Omental fat pad (tissue), 4 donors: ENCODE measurements around the gene CDK14. TPM values are rescaled to one million over a fixed set of nuclear protein-coding genes. Genes with fewer than 3 reads are reported as not detected.
"Not testable (repeated sequence)": the region's sequence is repeated elsewhere in the genome, so short reads cannot be mapped to it uniquely, and the experiment has no call there.

ENCODE experiments used
- ATAC-seq: fragments of 150-250 bp; one replicate; pipeline ENCODE4 v1.9.1; 2016; ENCODE audit warnings: mild to moderate bottlenecking, moderate library complexity; ENCODE audit not compliant: low FRiP score
- DNase-seq: peaks from one replicate; pipeline ENCODE4 v3.0.0-alpha.2; 2019; ENCODE audit warnings: low spot score
- CTCF ChIP-seq, 3 donors: fragments of 450-650 bp; IDR thresholded peaks; one replicate each; pipeline ENCODE4 v1.5.1; 2016 to 2017; ENCODE audit warnings: antibody characterized with exemption in 3 of 3, mild to moderate bottlenecking in 3 of 3, moderate library complexity in 2 of 3
- total RNA-seq, 4 donors: library from RNA; depleted of rRNA; stranded (reverse); fragments of >200 nt; gene quantifications; one replicate each; pipeline ENCODE4 v1.1.0, GENCODE V29; 2016

Gene CDK14
- total RNA-seq, 4 donors from 2014 or later, result 25.2 to 40.3 (median 30.8) TPM

- DNase-seq (no peak), ATAC-seq (no peak)
- TF ChIP-seq CTCF (IDR thresholded peaks at IDR 0.05), result no peak
These were observed 168.9 kb downstream of the CDK14 start for GRCh38 chr7:90764848-90765570.

DNA sequence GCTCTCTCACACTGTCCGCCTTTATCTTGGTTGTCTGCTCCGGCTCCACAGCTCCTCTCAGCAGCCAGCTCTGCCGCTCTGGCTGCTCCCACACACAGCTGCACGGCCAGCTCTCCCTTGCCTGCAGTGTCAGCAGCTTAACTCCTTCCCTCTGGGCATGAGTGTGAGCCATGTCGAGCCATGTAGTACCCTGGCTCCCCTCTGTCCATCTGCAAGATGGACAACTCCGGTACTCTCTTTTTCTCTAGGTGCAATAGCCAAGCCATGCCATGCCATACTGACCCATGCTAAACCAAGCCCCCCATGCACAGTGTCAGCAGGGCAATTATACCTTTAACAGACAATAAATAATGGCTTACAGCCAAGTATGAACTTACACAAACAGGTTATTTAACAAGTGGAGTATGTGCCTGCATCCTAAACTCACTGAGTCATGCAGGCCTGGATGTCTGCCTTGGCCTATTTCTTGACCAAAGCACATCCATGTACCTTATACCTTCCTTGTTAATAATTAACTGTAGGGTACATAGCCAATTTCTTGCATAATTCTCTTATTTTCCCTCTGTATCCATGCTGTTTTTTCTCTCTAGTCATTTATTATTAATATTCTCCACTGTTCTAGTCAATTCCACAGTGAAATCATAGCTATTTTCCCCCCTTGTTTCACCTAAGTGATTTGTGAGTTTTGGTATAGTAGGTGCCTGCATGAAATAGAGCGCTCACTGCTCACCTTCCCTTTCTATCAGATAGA, 170.9 kb downstream of the CDK14 start:
- ATAC-seq (peak; percentile 95), DNase-seq (no peak)
- TF ChIP-seq CTCF (IDR thresholded peaks at IDR 0.05), result no peak

GRCh38 chr7:90768301-90768700, 172.2 kb downstream of the CDK14 start:
- ATAC-seq (no peak), DNase-seq (no peak)
- no peak for TF ChIP-seq CTCF (IDR thresholded peaks at IDR 0.05)

GRCh38 chr7:90769036-90769435, 172.9 kb downstream of the CDK14 start:
- DNase-seq (no peak), ATAC-seq (no peak)
- TF ChIP-seq CTCF (IDR thresholded peaks at IDR 0.05), result no peak

DNA sequence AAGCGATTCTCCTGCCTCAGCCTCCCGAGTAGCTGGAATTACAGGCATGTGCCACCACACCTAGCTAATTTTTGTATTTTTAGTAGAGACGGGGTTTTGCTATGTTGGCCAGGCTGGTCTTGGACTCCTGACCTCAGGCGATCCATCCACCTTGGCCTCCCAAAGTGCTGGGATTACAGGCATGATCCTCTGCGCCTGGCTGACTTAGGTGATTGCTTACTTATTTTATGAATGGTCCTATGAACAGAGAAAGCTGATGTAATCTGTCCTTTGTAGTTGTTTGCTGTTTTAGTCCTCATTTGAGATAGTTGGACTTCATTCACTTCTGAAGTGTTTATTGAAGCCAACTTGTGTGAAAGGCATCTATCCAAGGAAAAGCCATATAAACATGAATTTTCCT, 173.4 kb downstream of the CDK14 start:
- DNase-seq, result not testable (repeated sequence)

GRCh38 chr7:90771281-90771680, 175.2 kb downstream of the CDK14 start:
- no peak for TF ChIP-seq CTCF (IDR thresholded peaks at IDR 0.05)
- ATAC-seq (no peak), DNase-seq (no peak)

More for the DNA sequence above, 173.4 kb downstream of the CDK14 start:
- not testable (repeated sequence) for ATAC-seq

DNA sequence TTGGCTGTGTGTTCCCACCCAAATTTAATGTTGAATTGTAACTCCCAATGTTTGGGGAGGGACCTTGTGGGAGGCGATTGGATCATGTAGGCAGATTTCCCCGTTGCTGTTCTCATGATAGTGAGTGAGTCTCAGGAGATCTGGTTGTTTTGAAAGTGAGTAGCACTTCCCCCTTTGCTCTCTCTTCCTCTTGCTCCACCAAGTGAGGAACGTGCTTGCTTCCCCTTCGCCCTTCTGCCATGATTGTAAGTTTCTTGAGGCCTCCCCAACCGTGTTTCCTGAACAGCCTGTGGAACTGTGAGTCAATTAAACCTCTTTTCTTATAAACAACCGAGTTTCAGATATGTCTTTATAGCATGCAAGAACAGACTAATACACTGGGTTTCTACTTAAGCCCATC, 176.3 kb downstream of the CDK14 start:
- DNase-seq, result no peak
- ATAC-seq, result no peak
- no peak for TF ChIP-seq CTCF (IDR thresholded peaks at IDR 0.05)
